ENCODE data around the gene CD2BP2. TPM values are rescaled to one million over a fixed set of nuclear protein-coding genes. Genes with fewer than 3 reads are reported as not detected.
A peak's percentile ranks its signal among the peaks of the same experiment; 100 is the strongest.

The CD2BP2 gene
- total and polyA plus RNA-seq, 2 of the 13 experiments (the other 11 are each of a cell fraction or from before 2014, with no cell fraction given): 24.9 to 54.6 TPM

- intact Hi-C loops (cut with micrococcal nuclease; ENCODE audit: unreplicated experiment): loop anchor here (1.0 kb wide), 4 partner anchors 14 to 40 kb away; partner anchors contain the start of gene CD2BP2
- BruUV-seq (replicated peaks): no TSS peak
- Histone ChIP-seq H3K27me3 (ENCODE audit: control insufficient read depth in 1 of 2, insufficient read depth in 2 of 2, low read length in 2 of 2) (no peaks in the 10 kb centered on the region), H3K4me1 (ENCODE audit: insufficient read depth, low read length) (peaks cover 36% of the 10 kb centered on the region), H3K27ac (ENCODE audit: extremely low read length, insufficient read depth, low read length) (peak within 1 kb of the TSS; percentile 73), H3K9ac (ENCODE audit: insufficient read depth, low read depth, low read length) (peak within 1 kb of the TSS; percentile 83), H3K36me3 (replicated peaks in 1 of 2; ENCODE audit: control insufficient read depth in 1 of 2, insufficient read depth in 2 of 2, low read length in 2 of 2) (peaks cover 3 to 17% of the 10 kb centered on the region in 2 experiments; a peak in 4 of 5 replicates), H3K4me2 (ENCODE audit: low read depth, low read length) (peak within 1 kb of the TSS; percentile 99), H3K4me3 (replicated peaks in 1 of 3; ENCODE audit: insufficient read depth in 1 of 3, low read depth in 2 of 3, low read length in 3 of 3) (peak within 1 kb of the TSS; percentile 75 to 93 (median 75)), H3K9me3 (ENCODE audit: low read length) (no peaks in the 10 kb centered on the region), H2AFZ (ENCODE audit: low read length) (peak within 1 kb of the TSS; percentile 9), H3K79me2 (ENCODE audit: insufficient read depth, low read length) (peaks cover 17% of the 10 kb centered on the region), H4K20me1 (ENCODE audit: insufficient read depth, low read length) (no peaks in the 10 kb centered on the region; the same call in 1 of the 2 replicates)
- ATAC-seq: peak; percentile 94
- peak; percentile 89 for DNase-seq (ENCODE audit: low spot score)
- peak; percentile 46 for FAIRE-seq
- in situ Hi-C loops (cut with HindIII; ENCODE audit: extremely low pct_ligation_motif_present, low pct_unique_long_range_greater_than_20kb): no loop called here
- ChIA-PET CTCF (ENCODE audit: low intra/inter-chr PET ratio, low total read pairs) (interaction anchor here (0.8 to 2.6 kb wide), 4 partner anchors 12 to 233 kb away, joined by 3 to 20 read pairs (median 4); partner anchors contain the start of genes DCTPP1 and ZNF771), POLR2A (interaction anchor here (1.0 to 3.3 kb wide), 15 partner anchors 9 to 263 kb away, joined by 3 to 70 read pairs (median 6); partner anchors contain the start of genes CD2BP2, DCTPP1, FBRS and SEPTIN1)
- 0% methylated on average over 43 of the region's 103 CpGs for WGBS (ENCODE audit: low lambda C conversion rate)
- TF ChIP-seq ZBTB26 (CRISPR knock-in tag; IDR thresholded peaks at IDR 0.05; ENCODE audit: borderline replicate concordance): peak; percentile 54; the same call in 1 of the 2 replicates
- TF ChIP-seq HOMEZ (CRISPR knock-in tag; IDR thresholded peaks at IDR 0.05; ENCODE audit: low read depth): no peak
- TF ChIP-seq E2F2 (CRISPR knock-in tag; IDR thresholded peaks at IDR 0.05; ENCODE audit: borderline replicate concordance): no peak
- TF ChIP-seq LCORL (IDR thresholded peaks at IDR 0.05): no peak
- peak; percentile 62; the same call in 1 of the 2 replicates for TF ChIP-seq LCORL (CRISPR knock-in tag; IDR thresholded peaks at IDR 0.05)
- TF ChIP-seq TBL1XR1 (IDR thresholded peaks at IDR 0.05; ENCODE audit: borderline replicate concordance, low read length, partially characterized antibody): no peak
- TF ChIP-seq TBP (CRISPR knock-in tag; IDR thresholded peaks at IDR 0.05): no peak
- TF ChIP-seq ZNF703 (CRISPR knock-in tag; IDR thresholded peaks at IDR 0.05; ENCODE audit: borderline replicate concordance): 0 out of 2 replicates have a peak, but pooled peaks have one; percentile 23
- TF ChIP-seq SIX4 (CRISPR knock-in tag; IDR thresholded peaks at IDR 0.05): no peak
- TF ChIP-seq ATF5 (CRISPR knock-in tag; IDR thresholded peaks at IDR 0.05; ENCODE audit: low read depth): peak; percentile 82; the same call in 1 of the 2 replicates
- TF ChIP-seq SMARCC2 (IDR thresholded peaks at IDR 0.05): no peak
- TF ChIP-seq MXD4 (CRISPR knock-in tag; IDR thresholded peaks at IDR 0.05): peak; percentile 76; the same call in 1 of the 2 replicates
- TF ChIP-seq BCL3 (CRISPR knock-in tag; IDR thresholded peaks at IDR 0.05): no peak; the same call in 1 of the 2 replicates
- TF ChIP-seq ZNF576 (CRISPR knock-in tag; IDR thresholded peaks at IDR 0.05): 0 out of 2 replicates have a peak, but pooled peaks have one; percentile 1
These were observed 40.3 kb upstream of the CD2BP2 start, which contains the start of gene ZNF48 for GRCh38 chr16:30395155-30395991. ZNF48 (plus strand) TSS chr16:30395420; CDS start chr16:30395795, 375 bp downstream.
